ENCODE data around the gene TRIM13.

Gene TRIM13

DNA sequence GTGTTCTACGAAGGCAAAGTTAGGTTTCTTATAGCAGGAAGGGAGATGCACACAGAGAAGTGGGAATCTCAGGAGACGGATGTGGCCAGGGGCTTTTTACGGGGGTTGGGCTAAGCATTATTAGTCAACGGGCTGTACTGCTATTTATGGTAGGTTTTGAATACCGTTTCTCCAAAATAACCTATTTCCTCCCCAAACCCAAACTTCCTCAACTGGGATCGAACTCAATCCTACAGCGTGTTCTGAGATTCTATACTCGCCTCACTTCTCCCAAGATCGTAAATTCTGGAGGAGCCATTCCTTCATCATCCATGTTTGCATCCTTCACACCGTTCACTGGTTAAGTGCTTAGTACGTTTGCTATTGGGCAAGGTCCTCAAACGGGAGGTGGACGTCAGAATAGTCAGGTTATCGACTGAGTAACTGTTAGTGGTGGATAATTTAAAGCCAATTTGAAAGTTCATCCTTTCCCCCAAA lies 1.2 kb upstream of the TRIM13 start:
- no peak for DNase-seq (ENCODE audit: low read depth)
- H3K4me3 ChIP-seq (ENCODE audit: low read depth, low read length) = peak overlapping the region; percentile 68

DNA sequence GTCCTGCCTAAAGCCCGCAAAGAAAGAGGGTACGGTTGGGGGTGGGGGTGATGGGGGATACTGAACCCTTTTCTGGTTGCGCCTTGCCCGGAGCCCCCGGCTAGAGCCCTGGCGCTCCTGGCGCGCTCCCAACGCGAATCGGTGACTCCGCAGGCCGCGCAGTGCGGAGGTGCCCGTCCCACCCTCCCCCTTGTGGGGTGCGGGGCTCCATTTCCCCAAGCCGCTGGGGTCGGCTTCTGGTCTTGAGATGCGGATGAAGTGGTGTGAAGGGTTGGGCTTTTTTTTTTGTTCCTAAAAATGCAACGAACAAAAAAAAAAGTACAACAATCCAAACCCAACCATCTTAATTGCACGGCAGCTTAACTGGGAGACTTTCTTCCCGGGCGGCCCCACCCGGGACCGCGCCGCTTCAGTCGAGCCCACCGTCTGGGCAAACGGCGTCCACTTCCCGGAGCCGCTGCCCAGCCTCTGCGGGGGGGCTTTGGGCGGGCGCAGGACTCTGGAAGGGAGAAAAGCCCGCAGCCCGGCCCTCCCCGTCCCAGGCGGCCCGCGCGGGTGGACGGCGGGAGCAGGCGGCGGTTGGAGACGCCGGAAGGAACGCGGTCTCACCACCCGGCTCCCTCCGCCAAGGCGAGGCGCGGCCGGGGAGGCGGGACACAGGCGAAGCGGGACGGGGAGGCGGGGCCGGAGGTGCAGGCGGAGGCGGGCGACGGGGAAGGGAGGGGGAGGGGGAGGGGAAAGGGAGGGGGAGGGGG lies 504 bp upstream of the TRIM13 start:
- H3K4me3 ChIP-seq (ENCODE audit: low read depth, low read length) = peak overlapping the region; percentile 68
- DNase-seq (ENCODE audit: low read depth) = peak; percentile 85

GRCh38 chr13:49997955-49998354 lies 1.1 kb downstream of the TRIM13 start:
- peak overlapping the region; percentile 80 for H3K4me3 ChIP-seq (ENCODE audit: low read depth, low read length)
- DNase-seq (ENCODE audit: low read depth) = no peak

GRCh38 chr13:49998714-49999624 lies 2.1 kb downstream of the TRIM13 start:
- no peak for DNase-seq (ENCODE audit: low read depth)
- H3K4me3 ChIP-seq (ENCODE audit: low read depth, low read length) = no peak overlapping the region

GRCh38 chr13:50001287-50001686 lies 4.4 kb downstream of the TRIM13 start:
- no peak overlapping the region for H3K4me3 ChIP-seq (ENCODE audit: low read depth, low read length)
- DNase-seq (ENCODE audit: low read depth) = no peak

DNA sequence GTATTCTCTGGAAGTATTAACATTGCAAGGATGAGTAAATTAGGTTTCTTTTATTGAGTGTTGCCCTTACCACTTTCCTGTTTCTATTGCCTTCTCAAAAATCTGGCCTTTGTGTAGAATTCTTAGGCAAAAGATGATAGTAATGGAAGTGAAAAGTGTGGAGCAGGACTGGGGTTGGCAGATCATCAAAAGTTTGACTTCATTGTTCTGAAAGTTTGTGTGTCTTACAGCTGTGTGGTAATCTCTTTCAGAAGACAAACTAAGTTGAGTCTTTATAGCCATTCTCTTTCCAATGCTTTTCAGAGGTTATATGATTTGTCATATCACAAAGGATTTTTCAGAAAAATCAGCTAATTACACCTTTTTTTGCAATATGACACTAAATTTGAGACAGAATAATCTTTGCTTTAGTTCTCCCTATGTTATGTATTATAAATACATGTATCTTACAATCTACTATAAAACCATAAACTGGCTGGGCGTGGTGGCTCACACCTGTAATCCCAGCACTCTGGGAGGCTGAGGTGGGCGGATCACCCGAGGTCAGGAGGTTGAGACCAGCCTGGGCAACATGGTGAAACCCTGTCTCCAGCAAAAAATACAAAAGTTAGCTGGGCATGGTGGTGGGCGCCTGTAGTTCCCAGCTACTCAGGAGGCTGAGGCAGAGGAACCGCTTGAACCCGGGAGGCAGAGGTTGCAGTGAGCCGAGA lies 9.7 kb downstream of the TRIM13 start:
- no peak for DNase-seq (ENCODE audit: low read depth)
- H3K4me3 ChIP-seq (ENCODE audit: low read depth, low read length) = no peak overlapping the region

- no peak overlapping the region for H3K4me3 ChIP-seq (ENCODE audit: low read depth, low read length)
- no peak for DNase-seq (ENCODE audit: low read depth)
These were observed 14.6 kb downstream of the TRIM13 start for GRCh38 chr13:50011461-50011860.

GRCh38 chr13:50012396-50013169 lies 15.7 kb downstream of the TRIM13 start:
- no peak for DNase-seq (ENCODE audit: low read depth)

GRCh38 chr13:50014386-50014785 lies 17.5 kb downstream of the TRIM13 start:
- DNase-seq (ENCODE audit: low read depth) = no peak
- no peak overlapping the region for H3K4me3 ChIP-seq (ENCODE audit: low read depth, low read length)

More at GRCh38 chr13:50012396-50013169, 15.7 kb downstream of the TRIM13 start:
- H3K4me3 ChIP-seq (ENCODE audit: low read depth, low read length) = no peak overlapping the region

- no peak within 1 kb of the TSS for H3K4me3 ChIP-seq (ENCODE audit: low read depth, low read length)
- DNase-seq (ENCODE audit: low read depth) = no peak
These were observed 18.4 kb downstream of the TRIM13 start, which contains the start of gene KCNRG for GRCh38 chr13:50015258-50015657. Gene KCNRG, plus strand, starts transcription at chr13:50015444. Its CDS starts 50 bp downstream, at chr13:50015494.

DNA sequence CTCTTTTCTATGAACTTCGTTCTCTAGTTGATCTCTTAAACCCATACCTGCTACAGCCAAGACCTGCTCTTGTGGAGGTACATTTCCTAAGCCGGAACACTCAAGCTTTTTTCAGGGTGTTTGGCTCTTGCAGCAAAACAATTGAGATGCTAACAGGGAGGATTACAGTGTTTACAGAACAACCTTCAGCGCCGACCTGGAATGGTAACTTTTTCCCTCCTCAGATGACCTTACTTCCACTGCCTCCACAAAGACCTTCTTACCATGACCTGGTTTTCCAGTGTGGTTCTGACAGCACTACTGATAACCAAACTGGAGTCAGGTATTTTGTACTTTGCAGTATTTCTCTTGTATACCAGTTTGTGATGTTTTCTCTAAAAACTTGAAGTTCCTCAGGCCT lies 18.9 kb downstream of the TRIM13 start:
- H3K4me3 ChIP-seq (ENCODE audit: low read depth, low read length) = no peak overlapping the region
- no peak for DNase-seq (ENCODE audit: low read depth)

- peak; percentile 52 for DNase-seq (ENCODE audit: low read depth)
- H3K4me3 ChIP-seq (ENCODE audit: low read depth, low read length) = no peak overlapping the region
These were observed 19.6 kb downstream of the TRIM13 start for GRCh38 chr13:50016444-50016843.

- no peak overlapping the region for H3K4me3 ChIP-seq (ENCODE audit: low read depth, low read length)
- DNase-seq (ENCODE audit: low read depth) = no peak
These were observed 21.0 kb downstream of the TRIM13 start for GRCh38 chr13:50017819-50018218.

GRCh38 chr13:50025436-50025835 lies 28.6 kb downstream of the TRIM13 start:
- no peak overlapping the region for H3K4me3 ChIP-seq (ENCODE audit: low read depth, low read length)
- no peak for DNase-seq (ENCODE audit: low read depth)

- H3K4me3 ChIP-seq (ENCODE audit: low read depth, low read length) = no peak overlapping the region
- DNase-seq (ENCODE audit: low read depth) = no peak
These were observed 30.1 kb downstream of the TRIM13 start for GRCh38 chr13:50026788-50027473.

DNA sequence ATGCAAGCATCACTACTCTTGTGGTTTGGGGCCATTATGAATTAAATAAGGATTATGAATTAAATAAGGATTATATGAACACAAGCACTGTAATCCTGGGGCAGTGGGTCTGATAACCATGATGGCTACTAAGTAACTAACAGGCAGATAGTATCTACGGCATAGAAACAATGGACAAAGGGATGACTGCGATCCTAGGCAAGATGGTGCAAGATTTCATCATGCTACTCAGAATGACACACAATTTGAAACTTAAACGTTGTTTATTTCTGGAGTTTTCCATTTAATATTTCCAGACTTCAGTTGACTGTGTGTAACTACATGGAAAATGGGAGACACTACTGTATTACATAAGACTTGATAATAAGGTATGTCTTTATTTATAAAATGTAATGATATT lies 33.5 kb downstream of the TRIM13 start:
- DNase-seq (ENCODE audit: low read depth) = no peak
- no peak overlapping the region for H3K4me3 ChIP-seq (ENCODE audit: low read depth, low read length)

DNA sequence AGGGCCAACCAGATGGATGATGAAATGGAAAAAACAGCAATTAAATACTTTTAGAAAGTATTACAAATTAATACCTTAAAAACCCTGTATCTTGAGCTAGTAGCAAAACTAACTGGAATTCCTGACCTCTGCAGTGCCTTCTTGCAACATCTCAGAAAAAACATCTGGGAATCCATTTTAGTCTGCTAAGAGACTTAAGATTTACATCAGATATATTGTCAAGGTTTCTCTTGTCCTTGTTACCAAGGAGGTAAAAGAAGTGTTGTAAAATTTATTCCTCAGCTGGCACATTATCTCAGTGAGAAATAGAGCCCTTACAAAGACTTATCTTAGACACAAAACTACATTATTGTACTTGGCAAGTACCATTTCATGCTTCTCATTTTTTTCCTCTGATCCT lies 36.9 kb downstream of the TRIM13 start:
- peak; percentile 23 for DNase-seq (ENCODE audit: low read depth)
- no peak overlapping the region for H3K4me3 ChIP-seq (ENCODE audit: low read depth, low read length)

DNA sequence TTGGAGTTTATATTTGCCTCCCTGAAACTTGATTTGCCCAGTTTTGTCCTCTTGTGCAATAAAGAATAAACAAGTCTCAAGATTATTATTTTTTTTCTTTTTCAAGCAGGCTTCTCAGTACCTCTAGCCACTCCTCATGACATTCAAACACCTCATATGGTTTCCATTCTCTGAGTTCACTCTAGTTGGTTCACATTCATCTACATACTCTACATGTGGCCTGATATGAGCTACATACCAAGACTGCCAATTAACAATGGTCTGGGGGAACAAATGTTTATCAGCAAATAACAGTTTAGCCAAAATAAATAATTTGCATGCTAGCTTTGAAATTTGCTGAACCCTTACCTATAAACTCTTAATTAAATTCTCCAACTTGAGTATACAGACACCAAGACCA lies 40.9 kb downstream of the TRIM13 start:
- no peak overlapping the region for H3K4me3 ChIP-seq (ENCODE audit: low read depth, low read length)
- no peak for DNase-seq (ENCODE audit: low read depth)
